Naive thymus-derived CD4-positive, alpha-beta T cell (primary cell): ENCODE measurements around the gene CDC14B. TPM values are rescaled to one million over a fixed set of nuclear protein-coding genes. Genes with fewer than 3 reads are reported as not detected.

ENCODE experiments used
- ATAC-seq: fragments of 150-1000 bp; cut with Tn5 transposase; 2 replicates; pipeline ENCODE4 v1.10.0; 2021; ENCODE audit warnings: mild to moderate bottlenecking, moderate library complexity
- CTCF ChIA-PET: fragments of 350-600 bp; sonication (Branson Sonifier 250); formaldehyde crosslinking; loops from one replicate; lab custom pipeline; 2021; ENCODE audit warnings: antibody characterized with exemption; lab: Charles Lee
- POLR2A ChIA-PET: fragments of 350-600 bp; sonication (Branson Sonifier 250); formaldehyde crosslinking; loops from one replicate; lab custom pipeline; 2021; ENCODE audit warnings: antibody characterized with exemption, inconsistent platforms; lab: Charles Lee
- DNase-seq, 9 donors: peaks; one replicate each; pipeline versions ENCODE4 v3.0.0 to v3.0.0-alpha.2; 2020 to 2022; ENCODE audit warnings: mixed read lengths in 1 of 9
- H3K27ac ChIP-seq: one replicate; pipeline ENCODE4 v1.7.0; 2013; ENCODE audit warnings: mild to moderate bottlenecking, low read depth, low read length, moderate library complexity
- H3K27me3 ChIP-seq, 2 donors: one replicate each; pipeline ENCODE4 v1.7.0; 2013; ENCODE audit warnings: low read length in 2 of 2, mild to moderate bottlenecking in 2 of 2, moderate library complexity in 2 of 2; ENCODE audit not compliant: control insufficient read depth in 2 of 2, insufficient read depth in 2 of 2
- H3K36me3 ChIP-seq, 3 experiments: 1 replicate in 2 of 3; 2 replicates in 1 of 3; pipeline ENCODE4 v1.7.0; 2013; ENCODE audit warnings: low read length in 3 of 3, mild to moderate bottlenecking in 3 of 3, moderate library complexity in 1 of 3; ENCODE audit not compliant: insufficient read depth in 3 of 3, control insufficient read depth in 2 of 3
- H3K4me1 ChIP-seq, 2 donors: one replicate each; pipeline ENCODE4 v1.7.0; 2013; ENCODE audit warnings: low read length in 2 of 2, mild to moderate bottlenecking in 2 of 2, moderate library complexity in 1 of 2; ENCODE audit not compliant: control insufficient read depth in 2 of 2, insufficient read depth in 2 of 2
- H3K4me3 ChIP-seq: 2 replicates; pipeline ENCODE4 v1.7.0; 2013; ENCODE audit warnings: mild to moderate bottlenecking, low read length
- H3K9me3 ChIP-seq, 3 experiments: 1 replicate in 2 of 3; 2 replicates in 1 of 3; pipeline ENCODE4 v1.7.0; 2013; ENCODE audit warnings: low read length in 3 of 3; ENCODE audit not compliant: control insufficient read depth in 2 of 3
- H3K27ac Mint-ChIP-seq, 9 donors: one replicate each; pipeline ENCODE4 v1.8.0; 2020 to 2022; ENCODE audit warnings: mixed read lengths in 9 of 9, mild to moderate bottlenecking in 8 of 9, moderate library complexity in 5 of 9, inconsistent platforms in 2 of 9
- H3K27me3 Mint-ChIP-seq, 5 donors: one replicate each; pipeline ENCODE4 v1.8.0; 2021 to 2022; ENCODE audit warnings: mixed read lengths in 5 of 5, mild to moderate bottlenecking in 1 of 5
- H3K36me3 Mint-ChIP-seq, 5 donors: one replicate each; pipeline ENCODE4 v1.8.0; 2020 to 2022; ENCODE audit warnings: mixed read lengths in 5 of 5, mild to moderate bottlenecking in 3 of 5, inconsistent platforms in 1 of 5
- H3K4me1 Mint-ChIP-seq, 7 donors: one replicate each; pipeline ENCODE4 v1.8.0; 2020 to 2022; ENCODE audit warnings: mixed read lengths in 7 of 7, mild to moderate bottlenecking in 3 of 7, inconsistent platforms in 1 of 7
- H3K4me3 Mint-ChIP-seq, 10 donors: one replicate each; pipeline ENCODE4 v1.8.0; 2020 to 2022; ENCODE audit warnings: mild to moderate bottlenecking in 10 of 10, mixed read lengths in 10 of 10, moderate library complexity in 6 of 10, inconsistent platforms in 2 of 10
- H3K9me3 Mint-ChIP-seq, 11 donors: one replicate each; pipeline ENCODE4 v1.8.0; 2020 to 2022; ENCODE audit warnings: mixed read lengths in 11 of 11, mild to moderate bottlenecking in 4 of 11, inconsistent platforms in 1 of 11, moderate library complexity in 1 of 11
- intact Hi-C, 2 donors: fragments of 100-400 bp; cut with micrococcal nuclease; formaldehyde crosslinking; loops; one replicate each; pipeline ENCODE4 v1.15.1; 2023
- polyA plus RNA-seq, 2 donors: library from polyadenylated mRNA; unstranded; fragments of 300-500 nt; fragmentation: Illumina TruSeq; gene quantifications; one replicate each; pipeline ENCODE4 v1.2.3, GENCODE V29; 2021
- total RNA-seq, 6 experiments: library from RNA in 5 of 6; stranded (reverse) in 5 of 6; gene quantifications; 1 replicate in 5 of 6; 2 replicates in 1 of 6; pipeline ENCODE4 v1.2.3 and lab custom pipeline; 2021 to 2026

The CDC14B gene
- total and polyA plus RNA-seq, 7 experiments from 2014 or later: 0.41 to 16.5 (median 9.4) TPM

DNA sequence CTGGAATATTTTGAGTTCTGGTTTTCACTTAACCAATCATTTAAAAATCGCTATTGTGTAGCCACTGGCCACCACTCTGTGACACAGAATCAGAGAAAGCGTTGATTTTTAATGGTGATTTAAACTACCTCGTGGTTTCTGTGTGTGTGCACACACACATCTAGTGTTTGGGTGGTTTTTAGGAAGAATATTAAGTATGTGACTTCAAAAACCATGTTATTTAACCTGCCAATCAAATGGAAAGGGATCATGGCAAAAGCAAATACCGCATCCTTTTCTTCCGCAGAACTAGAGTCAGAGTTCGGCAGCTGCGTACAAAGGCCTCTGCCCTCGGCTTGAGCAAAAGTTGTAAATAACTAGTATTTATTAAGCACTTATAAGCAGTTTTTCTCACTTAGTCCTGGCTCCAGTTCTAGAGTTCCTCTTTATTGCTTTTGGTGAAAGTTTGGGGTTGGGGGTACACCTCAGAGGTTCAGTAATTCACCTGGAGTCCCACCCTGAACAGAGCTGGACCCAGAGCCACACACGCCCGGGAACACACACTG lies 129.0 kb downstream of the CDC14B start:
- no peak for ATAC-seq
- CTCF ChIA-PET: interaction anchor here (1.1 kb wide), 1 partner anchor 22 kb away, joined by 3 read pairs; no protein-coding TSS in a partner anchor
- no peaks in the 10 kb centered on the region for H3K9me3 ChIP-seq
- Mint-ChIP-seq H3K4me1 (peaks cover 0 to 13% (median 9%) of the 10 kb centered on the region in 7 donors), H3K36me3 (peaks cover 6 to 28% (median 12%) of the 10 kb centered on the region in 5 donors), H3K27me3 (no peaks in the 10 kb centered on the region), H3K4me3 (no peak overlapping the region), H3K27ac (peak overlapping the region in 3 of 9 donors; percentile 43 to 66 (median 61)), H3K9me3 (no peaks in the 10 kb centered on the region)
- H3K27ac ChIP-seq: no peak overlapping the region
- intact Hi-C loops: loop anchor here in 1 of 2 donors (2.0 kb wide), 1 partner anchor 76 kb away; no protein-coding TSS in a partner anchor
- POLR2A ChIA-PET: no interaction called here
- no peak overlapping the region for H3K4me3 ChIP-seq
- H3K4me1 ChIP-seq: no peaks in the 10 kb centered on the region
- DNase-seq: no peak
- H3K27me3 ChIP-seq: no peaks in the 10 kb centered on the region
- H3K36me3 ChIP-seq: peaks cover 13 to 60% (median 14%) of the 10 kb centered on the region in 3 experiments

DNA sequence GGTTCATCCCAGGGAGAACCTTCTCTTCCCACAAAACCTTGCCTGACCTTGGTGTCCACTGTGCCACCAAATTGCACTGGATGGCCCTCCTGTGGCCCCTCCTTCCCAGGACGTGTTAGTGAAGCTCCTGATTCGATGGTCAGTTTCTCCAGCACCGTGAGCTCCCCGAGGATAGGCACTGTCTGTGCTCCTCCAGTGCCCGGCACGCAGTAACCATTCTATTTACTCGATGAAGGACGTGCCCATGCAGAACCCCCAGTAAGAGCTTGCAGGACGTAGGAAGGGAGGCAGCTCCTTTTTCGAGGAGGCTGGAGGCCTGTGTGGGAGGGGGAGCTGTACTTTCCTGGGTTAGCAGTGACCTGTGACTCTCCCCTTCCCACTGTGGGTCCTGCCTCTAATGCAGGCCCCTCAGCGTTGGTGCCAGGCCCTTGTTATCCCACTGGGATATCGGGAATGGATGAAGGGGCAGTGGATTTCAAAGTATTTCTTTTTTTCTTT lies 130.1 kb downstream of the CDC14B start:
- intact Hi-C loops: no loop called here
- Mint-ChIP-seq H3K9me3 (no peaks in the 10 kb centered on the region), H3K27me3 (no peaks in the 10 kb centered on the region), H3K4me1 (peaks cover 0 to 13% (median 9%) of the 10 kb centered on the region in 7 donors), H3K36me3 (peaks cover 11 to 39% (median 15%) of the 10 kb centered on the region in 5 donors), H3K27ac (peak overlapping the region in 1 of 9 donors; percentile 41), H3K4me3 (no peak overlapping the region)
- no peaks in the 10 kb centered on the region for H3K9me3 ChIP-seq
- ChIA-PET CTCF (interaction anchor here (0.6 kb wide), 1 partner anchor 1113 kb away, joined by 3 read pairs; no protein-coding TSS in a partner anchor), POLR2A (interaction anchor here (0.6 kb wide), 1 partner anchor 29 kb away, joined by 3 read pairs; no protein-coding TSS in a partner anchor)
- no peak overlapping the region for H3K27ac ChIP-seq
- H3K4me3 ChIP-seq: no peak overlapping the region
- peaks cover 13 to 69% (median 14%) of the 10 kb centered on the region in 3 experiments for H3K36me3 ChIP-seq
- DNase-seq (no peak), ATAC-seq (no peak)
- H3K27me3 ChIP-seq: no peaks in the 10 kb centered on the region
- no peaks in the 10 kb centered on the region for H3K4me1 ChIP-seq

DNA sequence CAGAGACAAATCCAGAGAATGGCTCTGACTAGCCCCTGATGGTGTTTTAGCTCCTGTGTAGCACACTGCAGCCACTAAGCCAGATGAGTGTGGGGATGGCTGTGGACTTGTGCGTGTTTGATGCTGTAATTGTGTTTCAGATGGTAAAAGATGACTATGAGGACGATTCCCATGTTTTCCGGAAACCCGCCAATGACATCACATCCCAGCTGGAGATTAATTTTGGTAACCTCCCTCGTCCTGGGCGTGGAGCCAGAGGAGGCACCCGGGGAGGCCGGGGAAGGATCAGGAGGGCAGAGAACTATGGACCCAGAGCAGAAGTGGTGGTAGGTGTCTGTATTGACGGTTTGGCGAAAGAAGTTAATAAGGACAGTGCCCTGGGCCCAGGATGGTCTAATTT lies 131.7 kb downstream of the CDC14B start:
- ChIA-PET CTCF (interaction anchor here (1.1 kb wide), 1 partner anchor 15 kb away, joined by 3 read pairs; no protein-coding TSS in a partner anchor), POLR2A (interaction anchor here (0.6 to 0.7 kb wide), 2 partner anchors 63 to 78 kb away, joined by 3 to 4 read pairs; no protein-coding TSS in a partner anchor)
- no peaks in the 10 kb centered on the region for H3K9me3 Mint-ChIP-seq
- H3K4me3 Mint-ChIP-seq: no peak overlapping the region
- peaks cover 15 to 55% (median 21%) of the 10 kb centered on the region in 5 donors for H3K36me3 Mint-ChIP-seq
- Histone ChIP-seq H3K36me3 (peaks cover 13 to 77% (median 14%) of the 10 kb centered on the region in 3 experiments), H3K4me3 (no peak overlapping the region), H3K27me3 (no peaks in the 10 kb centered on the region), H3K27ac (no peak overlapping the region), H3K9me3 (no peaks in the 10 kb centered on the region), H3K4me1 (no peaks in the 10 kb centered on the region)
- H3K4me1 Mint-ChIP-seq: peaks cover 0 to 12% (median 7%) of the 10 kb centered on the region in 7 donors
- intact Hi-C loops: no loop called here
- DNase-seq (no peak), ATAC-seq (no peak)
- H3K27me3 Mint-ChIP-seq: no peaks in the 10 kb centered on the region
- no peak overlapping the region for H3K27ac Mint-ChIP-seq

DNA sequence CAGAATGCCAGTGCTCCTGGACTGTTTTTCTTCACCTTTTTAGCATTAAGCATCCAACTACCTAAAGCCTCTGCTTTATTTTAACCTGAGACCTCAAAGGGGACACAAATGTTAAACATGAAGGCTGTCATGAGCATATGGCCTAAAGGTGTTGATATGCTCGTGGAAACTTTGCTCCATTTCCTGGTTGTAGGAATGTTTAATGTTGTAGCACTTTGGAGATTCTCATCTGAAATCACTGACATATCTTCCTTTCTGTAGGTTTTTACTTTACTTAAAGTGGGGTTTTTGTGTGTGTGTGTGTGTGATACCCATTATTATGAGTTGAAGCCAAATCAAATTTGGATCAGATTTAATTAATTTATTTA lies 132.6 kb downstream of the CDC14B start:
- no peak overlapping the region for H3K27ac ChIP-seq
- ChIA-PET CTCF (interaction anchor here (1.1 kb wide), 1 partner anchor 16 kb away, joined by 3 read pairs; no protein-coding TSS in a partner anchor), POLR2A (no interaction called here)
- no peaks in the 10 kb centered on the region for H3K9me3 ChIP-seq
- peaks cover 20 to 63% (median 30%) of the 10 kb centered on the region in 5 donors for H3K36me3 Mint-ChIP-seq
- DNase-seq: no peak
- no peak overlapping the region for H3K4me3 ChIP-seq
- H3K27ac Mint-ChIP-seq: peak overlapping the region in 1 of 9 donors; percentile 52
- no peaks in the 10 kb centered on the region for H3K4me1 ChIP-seq
- peaks cover 14 to 80% (median 19%) of the 10 kb centered on the region in 3 experiments for H3K36me3 ChIP-seq
- H3K4me1 Mint-ChIP-seq: peaks cover 5 to 12% (median 8%) of the 10 kb centered on the region in 7 donors
- intact Hi-C loops: no loop called here
- H3K4me3 Mint-ChIP-seq: no peak overlapping the region
- ATAC-seq: no peak
- H3K27me3 ChIP-seq: no peaks in the 10 kb centered on the region
- H3K27me3 Mint-ChIP-seq: no peaks in the 10 kb centered on the region
- no peaks in the 10 kb centered on the region for H3K9me3 Mint-ChIP-seq

DNA sequence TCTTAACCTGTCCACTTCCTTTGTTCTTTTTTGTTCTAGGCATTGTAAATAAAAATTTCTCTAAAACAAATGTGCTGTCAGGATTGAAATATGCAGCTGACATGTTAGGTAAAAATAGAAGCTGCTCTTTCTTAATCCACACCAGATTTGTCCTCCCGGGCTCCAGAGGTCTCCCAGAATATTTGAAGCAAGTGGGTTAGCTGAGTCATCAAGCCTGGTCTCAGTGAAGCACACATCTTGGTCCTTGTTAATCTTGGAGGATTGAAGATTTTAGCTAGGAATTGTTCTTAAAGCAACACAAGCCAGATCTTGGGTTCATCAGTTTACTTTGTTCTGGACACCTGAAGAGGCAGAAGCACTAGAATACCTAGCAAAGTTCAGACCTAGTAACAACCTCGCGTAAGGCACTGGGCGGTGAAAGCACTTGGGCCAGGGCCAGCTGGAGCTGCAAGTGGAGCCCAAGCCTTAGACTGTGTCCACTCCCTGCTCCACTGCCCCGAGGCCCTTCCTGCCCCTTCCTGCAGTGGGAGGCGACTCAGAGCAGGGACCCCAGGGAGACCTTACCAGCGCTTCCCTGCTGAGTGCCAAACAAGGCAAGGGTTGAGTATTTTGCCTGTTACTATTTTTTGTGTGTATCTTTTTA lies 133.1 kb downstream of the CDC14B start:
- Mint-ChIP-seq H3K27ac (no peak overlapping the region), H3K27me3 (no peaks in the 10 kb centered on the region), H3K36me3 (peaks cover 19 to 60% (median 27%) of the 10 kb centered on the region in 5 donors), H3K4me3 (no peak overlapping the region), H3K9me3 (no peaks in the 10 kb centered on the region), H3K4me1 (peaks cover 2 to 9% (median 8%) of the 10 kb centered on the region in 7 donors)
- no peaks in the 10 kb centered on the region for H3K27me3 ChIP-seq
- no peak overlapping the region for H3K4me3 ChIP-seq
- peaks cover 14 to 77% (median 19%) of the 10 kb centered on the region in 3 experiments for H3K36me3 ChIP-seq
- POLR2A ChIA-PET: interaction anchor here (0.6 kb wide), 1 partner anchor 53 kb away, joined by 4 read pairs; no protein-coding TSS in a partner anchor
- H3K4me1 ChIP-seq: no peaks in the 10 kb centered on the region
- no peaks in the 10 kb centered on the region for H3K9me3 ChIP-seq
- H3K27ac ChIP-seq: no peak overlapping the region
- CTCF ChIA-PET: no interaction called here
- ATAC-seq: no peak
- DNase-seq: no peak
- intact Hi-C loops: no loop called here

DNA sequence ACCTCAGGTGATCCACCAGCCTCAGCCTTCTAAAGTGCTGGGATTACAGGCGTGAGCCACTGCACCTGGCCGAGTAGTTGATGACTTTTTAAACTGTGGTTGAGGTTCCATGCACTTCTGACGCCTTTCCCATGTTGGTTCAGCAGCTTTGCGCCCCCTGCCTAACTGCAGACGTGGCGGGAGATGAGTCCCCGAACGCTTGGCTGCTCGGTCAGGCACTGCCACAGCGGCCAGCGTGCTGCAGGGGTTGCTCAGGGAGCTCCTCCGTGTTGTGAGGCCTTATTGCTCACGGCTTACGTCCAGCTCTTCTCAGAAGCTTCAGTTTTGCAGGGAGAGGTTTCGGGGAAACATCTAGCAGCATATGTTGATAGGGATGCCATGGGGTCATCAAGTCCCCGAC lies 134.4 kb downstream of the CDC14B start:
- H3K36me3 ChIP-seq: peaks cover 9 to 65% (median 19%) of the 10 kb centered on the region in 3 experiments
- POLR2A ChIA-PET: no interaction called here
- peaks cover 0 to 9% (median 0%) of the 10 kb centered on the region in 7 donors for H3K4me1 Mint-ChIP-seq

More for the DNA sequence above, 134.4 kb downstream of the CDC14B start:
- Mint-ChIP-seq H3K4me3 (no peak overlapping the region), H3K36me3 (peaks cover 19 to 55% (median 27%) of the 10 kb centered on the region in 5 donors), H3K9me3 (no peaks in the 10 kb centered on the region), H3K27ac (no peak overlapping the region), H3K27me3 (no peaks in the 10 kb centered on the region)
- no peak overlapping the region for H3K27ac ChIP-seq
- CTCF ChIA-PET: no interaction called here
- intact Hi-C loops: no loop called here
- H3K4me3 ChIP-seq: no peak overlapping the region
- DNase-seq: no peak
- ATAC-seq: no peak
- H3K4me1 ChIP-seq: no peaks in the 10 kb centered on the region
- H3K27me3 ChIP-seq: no peaks in the 10 kb centered on the region
- no peaks in the 10 kb centered on the region for H3K9me3 ChIP-seq
